ENCODE results near the gene PTPRT.

- TF ChIP-seq SMAD3 (CRISPR knock-in tag; IDR thresholded peaks at IDR 0.05), result no peak
- TF ChIP-seq MIER3 (CRISPR knock-in tag; IDR thresholded peaks at IDR 0.05; ENCODE audit: borderline replicate concordance), result no peak
- TF ChIP-seq ATF2 (CRISPR knock-in tag; IDR thresholded peaks at IDR 0.05), result no peak
- TF ChIP-seq TARDBP (CRISPR knock-in tag; IDR thresholded peaks at IDR 0.05), result no peak
- no peak for TF ChIP-seq RELA (CRISPR knock-in tag; IDR thresholded peaks at IDR 0.05)
- no peak for TF ChIP-seq ZNF772 (CRISPR knock-in tag; IDR thresholded peaks at IDR 0.05)
- TF ChIP-seq ZKSCAN8 (CRISPR knock-in tag; IDR thresholded peaks at IDR 0.05; ENCODE audit: borderline replicate concordance), result no peak
- TF ChIP-seq ERF (CRISPR knock-in tag; IDR thresholded peaks at IDR 0.05), result no peak
- no peak for TF ChIP-seq ZNF530 (CRISPR knock-in tag; IDR thresholded peaks at IDR 0.05; ENCODE audit: low read depth)
- no peak for TF ChIP-seq SP1 (IDR thresholded peaks at IDR 0.05)
- TF ChIP-seq SP1 (CRISPR knock-in tag; IDR thresholded peaks at IDR 0.05), result no peak
- TF ChIP-seq PAWR (CRISPR knock-in tag; IDR thresholded peaks at IDR 0.05; ENCODE audit: borderline replicate concordance), result no peak
- TF ChIP-seq FIP1L1 (IDR thresholded peaks at IDR 0.05; ENCODE audit: borderline replicate concordance, insufficient read depth, low read depth, low read length), result no peak
These were observed 49.0 kb downstream of the PTPRT start for GRCh38 chr20:43140726-43141125.
